Glutamatergic neuron (in vitro differentiated cells): Measurements from ENCODE around the gene KRT6A. TPM values are rescaled to one million over a fixed set of nuclear protein-coding genes. Genes with fewer than 3 reads are reported as not detected.

ENCODE experiments used
- DNase-seq: peaks from one replicate; pipeline ENCODE4 v3.0.0; 2022
- H3K27ac Mint-ChIP-seq: one replicate; pipeline ENCODE4 v1.8.0; 2020; ENCODE audit warnings: mild to moderate bottlenecking, mixed read lengths, inconsistent platforms; ENCODE audit not compliant: unreplicated experiment
- H3K27me3 Mint-ChIP-seq: one replicate; pipeline ENCODE4 v1.8.0; 2020; ENCODE audit warnings: mild to moderate bottlenecking, moderate library complexity, mixed read lengths, inconsistent platforms; ENCODE audit not compliant: unreplicated experiment
- H3K36me3 Mint-ChIP-seq: one replicate; pipeline ENCODE4 v1.8.0; 2020; ENCODE audit warnings: mild to moderate bottlenecking, mixed read lengths, inconsistent platforms; ENCODE audit not compliant: unreplicated experiment
- H3K4me1 Mint-ChIP-seq: one replicate; pipeline ENCODE4 v1.8.0; 2020; ENCODE audit warnings: mild to moderate bottlenecking, low read depth, mixed read lengths, inconsistent platforms; ENCODE audit not compliant: unreplicated experiment
- H3K4me3 Mint-ChIP-seq: one replicate; pipeline ENCODE4 v1.8.0; 2020; ENCODE audit warnings: mild to moderate bottlenecking, mixed read lengths, inconsistent platforms; ENCODE audit not compliant: unreplicated experiment
- H3K9me3 Mint-ChIP-seq: one replicate; pipeline ENCODE4 v1.8.0; 2020; ENCODE audit warnings: mild to moderate bottlenecking, moderate library complexity, mixed read lengths, inconsistent platforms; ENCODE audit not compliant: unreplicated experiment
- CTCF ChIP-seq: fragments of 200-600 bp; sonication (generic); IDR thresholded peaks from one replicate; pipeline ENCODE4 v1.5.0; 2021; ENCODE audit not compliant: partially characterized antibody, unreplicated experiment
- total RNA-seq: library from RNA; stranded (reverse); fragmentation: NEBNext Ultra II Directional; extraction: Animal tissue kit (Norgen Biotek cat#: 25700); gene quantifications from one replicate; pipeline ENCODE4 v1.2.1, GENCODE V29; 2021; ENCODE audit not compliant: unreplicated experiment

Gene KRT6A
- total RNA-seq, 1 donor from 2014 or later: not detected

GRCh38 chr12:52487211-52487610, 5.8 kb downstream of the KRT6A start:
- Mint-ChIP-seq H3K36me3 (peaks cover 5% of the 10 kb centered on the region), H3K9me3 (no peaks in the 10 kb centered on the region), H3K27ac (no peak overlapping the region), H3K4me1 (no peaks in the 10 kb centered on the region), H3K27me3 (peaks cover 5% of the 10 kb centered on the region), H3K4me3 (no peak overlapping the region)
- TF ChIP-seq CTCF: no peak
- no peak for DNase-seq

GRCh38 chr12:52486166-52487105, 6.6 kb downstream of the KRT6A start:
- no peak for DNase-seq
- Mint-ChIP-seq H3K4me3 (no peak overlapping the region), H3K27me3 (peaks cover 5% of the 10 kb centered on the region), H3K4me1 (no peaks in the 10 kb centered on the region), H3K9me3 (no peaks in the 10 kb centered on the region), H3K27ac (no peak overlapping the region), H3K36me3 (peaks cover 5% of the 10 kb centered on the region)
- TF ChIP-seq CTCF: no peak

- Mint-ChIP-seq H3K36me3 (peaks cover 5% of the 10 kb centered on the region), H3K4me3 (no peak overlapping the region), H3K4me1 (no peaks in the 10 kb centered on the region), H3K27me3 (peaks cover under 1% of the 10 kb centered on the region), H3K9me3 (peaks cover 3% of the 10 kb centered on the region), H3K27ac (no peak overlapping the region)
- no peak for TF ChIP-seq CTCF
- DNase-seq: no peak
These were observed 13.0 kb downstream of the KRT6A start for GRCh38 chr12:52480073-52480472.

GRCh38 chr12:52477651-52478050, 15.4 kb downstream of the KRT6A start:
- no peak for DNase-seq
- Mint-ChIP-seq H3K36me3 (peaks cover 5% of the 10 kb centered on the region), H3K9me3 (peaks cover 3% of the 10 kb centered on the region), H3K4me3 (no peak overlapping the region), H3K27ac (no peak overlapping the region), H3K4me1 (no peaks in the 10 kb centered on the region), H3K27me3 (peaks cover 5% of the 10 kb centered on the region)
- no peak for TF ChIP-seq CTCF

GRCh38 chr12:52474212-52474611, 18.8 kb downstream of the KRT6A start:
- peaks cover 13% of the 10 kb centered on the region for H3K36me3 Mint-ChIP-seq
- H3K4me1 Mint-ChIP-seq: peaks cover 1% of the 10 kb centered on the region
- no peak for TF ChIP-seq CTCF
- H3K9me3 Mint-ChIP-seq: peaks cover 1% of the 10 kb centered on the region
- H3K27ac Mint-ChIP-seq: no peak overlapping the region
- no peak overlapping the region for H3K4me3 Mint-ChIP-seq
- no peak for DNase-seq
- peaks cover 9% of the 10 kb centered on the region for H3K27me3 Mint-ChIP-seq
